Measurements from ENCODE around the gene UNC5B.

UNC5B gene

DNA sequence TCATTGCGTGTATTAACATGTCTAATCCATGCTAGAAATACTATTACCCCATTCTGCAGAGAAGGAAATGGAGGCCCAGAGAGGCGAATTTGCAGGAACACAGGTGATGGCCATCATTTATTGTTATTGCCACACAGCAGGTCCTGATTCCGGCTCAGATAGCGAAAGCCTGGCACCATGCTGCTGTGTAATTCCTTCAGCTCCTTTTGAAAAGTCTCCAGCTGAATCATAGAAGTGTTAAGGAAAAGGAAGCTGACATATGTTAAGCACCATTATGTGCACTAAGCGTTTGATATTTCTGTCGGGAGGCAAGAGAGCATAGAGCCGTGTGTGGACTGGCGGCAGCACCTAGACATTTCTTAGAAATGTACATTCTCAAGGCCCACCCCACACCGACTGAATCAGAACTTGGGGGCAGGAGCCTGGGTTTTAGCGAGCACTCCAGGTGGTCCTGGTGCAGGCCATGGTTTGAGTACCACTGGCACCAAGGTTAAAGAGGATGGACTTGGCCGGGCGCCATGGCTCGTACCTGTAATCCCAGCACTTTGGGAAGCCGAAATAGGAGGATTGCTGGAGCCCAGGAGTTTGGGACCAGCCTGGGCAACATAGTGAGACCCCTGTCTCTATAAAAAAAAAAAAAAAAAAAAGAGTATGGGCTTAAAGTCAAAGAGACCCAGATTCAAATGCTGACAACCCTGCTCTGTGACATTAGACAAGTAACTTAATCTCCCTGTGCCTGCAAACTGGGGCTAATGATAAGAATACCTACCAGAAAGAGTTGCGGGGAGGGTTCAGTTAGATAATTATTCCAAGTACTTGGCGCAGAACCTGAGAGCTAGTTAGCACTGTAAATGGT is 52.2 kb downstream of the UNC5B start:
- H3K9me3 ChIP-seq (replicated peaks; ENCODE audit: insufficient read depth, low read length): no peaks in the 10 kb centered on the region
- no peak for DNase-seq
- no peak overlapping the region for H3K9ac ChIP-seq (ENCODE audit: low read length)
- no peaks in the 10 kb centered on the region for H3F3A ChIP-seq (ENCODE audit: insufficient read depth, low read length)
- TF ChIP-seq, protein P1, sequence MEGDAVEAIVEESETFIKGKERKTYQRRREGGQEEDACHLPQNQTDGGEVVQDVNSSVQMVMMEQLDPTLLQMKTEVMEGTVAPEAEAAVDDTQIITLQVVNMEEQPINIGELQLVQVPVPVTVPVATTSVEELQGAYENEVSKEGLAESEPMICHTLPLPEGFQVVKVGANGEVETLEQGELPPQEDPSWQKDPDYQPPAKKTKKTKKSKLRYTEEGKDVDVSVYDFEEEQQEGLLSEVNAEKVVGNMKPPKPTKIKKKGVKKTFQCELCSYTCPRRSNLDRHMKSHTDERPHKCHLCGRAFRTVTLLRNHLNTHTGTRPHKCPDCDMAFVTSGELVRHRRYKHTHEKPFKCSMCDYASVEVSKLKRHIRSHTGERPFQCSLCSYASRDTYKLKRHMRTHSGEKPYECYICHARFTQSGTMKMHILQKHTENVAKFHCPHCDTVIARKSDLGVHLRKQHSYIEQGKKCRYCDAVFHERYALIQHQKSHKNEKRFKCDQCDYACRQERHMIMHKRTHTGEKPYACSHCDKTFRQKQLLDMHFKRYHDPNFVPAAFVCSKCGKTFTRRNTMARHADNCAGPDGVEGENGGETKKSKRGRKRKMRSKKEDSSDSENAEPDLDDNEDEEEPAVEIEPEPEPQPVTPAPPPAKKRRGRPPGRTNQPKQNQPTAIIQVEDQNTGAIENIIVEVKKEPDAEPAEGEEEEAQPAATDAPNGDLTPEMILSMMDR (IDR thresholded peaks at IDR 0.05; ENCODE audit: low read length): no peak
- TF ChIP-seq EZH2phosphoT487 (IDR thresholded peaks at IDR 0.05; ENCODE audit: low read length) (no peak), EZH2 (optimal IDR thresholded peaks at IDR 0.05; ENCODE audit: low read depth, low read length) (no peak)
- H4K20me1 ChIP-seq (ENCODE audit: insufficient read depth, low read length): no peaks in the 10 kb centered on the region
- H3K4me3 ChIP-seq (ENCODE audit: low read length): no peak overlapping the region
- H2AFZ ChIP-seq (ENCODE audit: low read length): no peak overlapping the region
- no peaks in the 10 kb centered on the region for H3K4me1 ChIP-seq (ENCODE audit: low read length)
- H3K27me3 ChIP-seq (replicated peaks; ENCODE audit: insufficient read depth, low read length): peaks cover 64% of the 10 kb centered on the region
- H3K36me3 ChIP-seq (replicated peaks; ENCODE audit: insufficient read depth, low read length): no peaks in the 10 kb centered on the region
- no peak overlapping the region for H3K4me2 ChIP-seq (ENCODE audit: low read depth, low read length)
- no peak overlapping the region for H3K27ac ChIP-seq (ENCODE audit: low read length)
- H3K9me2 ChIP-seq (replicated peaks; ENCODE audit: insufficient read depth, low read length): no peaks in the 10 kb centered on the region
- no peaks in the 10 kb centered on the region for H3K79me2 ChIP-seq (ENCODE audit: low read length)

DNA sequence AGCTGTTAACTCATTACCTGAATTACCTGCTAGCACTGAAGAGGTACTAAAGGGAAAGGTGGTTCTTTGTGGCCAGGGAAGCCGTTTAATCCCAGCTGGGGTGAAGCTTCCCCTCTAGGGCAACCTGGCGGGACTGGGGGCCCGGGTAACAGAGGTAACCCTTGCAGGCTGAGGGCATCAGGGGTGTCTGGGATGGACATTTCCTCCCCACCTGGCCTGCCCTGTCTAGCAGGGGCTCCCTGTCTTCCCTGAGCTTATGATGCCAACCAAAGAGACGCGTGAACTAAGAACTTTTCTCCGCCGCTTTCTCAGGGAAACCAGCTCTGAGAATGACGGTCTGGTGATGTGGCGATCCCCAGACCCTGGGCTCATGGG is 52.8 kb downstream of the UNC5B start:
- H3K4me2 ChIP-seq (ENCODE audit: low read depth, low read length): no peak overlapping the region
- no peaks in the 10 kb centered on the region for H3K4me1 ChIP-seq (ENCODE audit: low read length)
- H3K9ac ChIP-seq (ENCODE audit: low read length): no peak overlapping the region
- TF ChIP-seq EZH2phosphoT487 (IDR thresholded peaks at IDR 0.05; ENCODE audit: low read length) (no peak), EZH2 (optimal IDR thresholded peaks at IDR 0.05; ENCODE audit: low read depth, low read length) (no peak)
- TF ChIP-seq, protein P1 (IDR thresholded peaks at IDR 0.05; ENCODE audit: low read length): no peak
- no peaks in the 10 kb centered on the region for H3K9me2 ChIP-seq (replicated peaks; ENCODE audit: insufficient read depth, low read length)
- H3K27me3 ChIP-seq (replicated peaks; ENCODE audit: insufficient read depth, low read length): peaks cover 62% of the 10 kb centered on the region
- H3K4me3 ChIP-seq (ENCODE audit: low read length): no peak overlapping the region
- no peak for DNase-seq
- no peaks in the 10 kb centered on the region for H3K79me2 ChIP-seq (ENCODE audit: low read length)
- no peak overlapping the region for H3K27ac ChIP-seq (ENCODE audit: low read length)
- no peaks in the 10 kb centered on the region for H3F3A ChIP-seq (ENCODE audit: insufficient read depth, low read length)
- H3K36me3 ChIP-seq (replicated peaks; ENCODE audit: insufficient read depth, low read length): no peaks in the 10 kb centered on the region
- no peak overlapping the region for H2AFZ ChIP-seq (ENCODE audit: low read length)
- H3K9me3 ChIP-seq (replicated peaks; ENCODE audit: insufficient read depth, low read length): no peaks in the 10 kb centered on the region
- no peaks in the 10 kb centered on the region for H4K20me1 ChIP-seq (ENCODE audit: insufficient read depth, low read length)

DNA sequence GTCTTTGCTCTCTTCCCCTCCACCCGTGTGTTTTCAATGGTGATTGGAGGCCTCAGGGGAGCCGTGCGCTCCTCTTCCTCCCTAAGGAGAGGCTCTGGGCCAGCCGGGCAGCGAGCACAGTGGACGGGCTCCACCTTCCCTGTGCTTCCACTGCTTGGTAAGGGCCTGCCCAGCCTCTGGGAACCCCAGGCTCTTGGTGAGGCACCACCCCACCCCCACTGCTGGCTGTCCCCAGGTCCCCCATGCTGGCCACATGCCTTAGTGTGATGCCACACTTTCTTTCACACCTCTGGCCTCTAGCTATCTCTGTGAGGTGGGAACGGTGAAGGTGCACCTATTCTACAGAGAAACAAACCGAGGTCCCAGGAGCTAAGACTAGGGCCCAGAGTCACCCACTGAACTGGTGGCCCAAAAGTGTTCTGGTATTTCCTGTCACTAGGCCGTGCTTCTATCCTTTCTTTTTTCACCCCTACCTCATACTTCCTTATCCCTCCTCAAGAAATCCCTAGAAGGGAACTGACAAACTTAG is 53.3 kb downstream of the UNC5B start:
- Histone ChIP-seq H3K9ac (ENCODE audit: low read length) (no peak overlapping the region), H3K79me2 (ENCODE audit: low read length) (no peaks in the 10 kb centered on the region), H3K4me2 (ENCODE audit: low read depth, low read length) (no peak overlapping the region), H3K36me3 (replicated peaks; ENCODE audit: insufficient read depth, low read length) (no peaks in the 10 kb centered on the region), H2AFZ (ENCODE audit: low read length) (no peak overlapping the region), H3K9me2 (replicated peaks; ENCODE audit: insufficient read depth, low read length) (no peaks in the 10 kb centered on the region), H3K27ac (ENCODE audit: low read length) (no peak overlapping the region), H3K9me3 (replicated peaks; ENCODE audit: insufficient read depth, low read length) (no peaks in the 10 kb centered on the region), H3K27me3 (replicated peaks; ENCODE audit: insufficient read depth, low read length) (peaks cover 62% of the 10 kb centered on the region), H3K4me3 (ENCODE audit: low read length) (no peak overlapping the region), H4K20me1 (ENCODE audit: insufficient read depth, low read length) (no peaks in the 10 kb centered on the region), H3K4me1 (ENCODE audit: low read length) (no peaks in the 10 kb centered on the region), H3F3A (ENCODE audit: insufficient read depth, low read length) (no peaks in the 10 kb centered on the region)
- no peak for TF ChIP-seq EZH2phosphoT487 (IDR thresholded peaks at IDR 0.05; ENCODE audit: low read length)
- TF ChIP-seq, protein P1 (IDR thresholded peaks at IDR 0.05; ENCODE audit: low read length): no peak
- DNase-seq: no peak
